Hippocampal formation (tissue), 2 donors: ENCODE measurements around the gene FXR2.
A peak's percentile ranks its signal among the peaks of the same experiment; 100 is the strongest.
"Not testable (repeated sequence)": the region's sequence is repeated elsewhere in the genome, so short reads cannot be mapped to it uniquely, and the experiment has no call there.

Experiments used
- DNase-seq, 2 donors: peaks; one replicate each; lab custom pipeline; 2025; lab: John Stamatoyannopoulos, UW

Gene FXR2

GRCh38 chr17:7629939-7630571, 15.4 kb upstream of the FXR2 start, which contains the start of gene SHBG:
Gene SHBG, plus strand, starts transcription at chr17:7630135. Its CDS starts 38 bp downstream, at chr17:7630173.
- DNase-seq: no peak

GRCh38 chr17:7627250-7628121, 12.8 kb upstream of the FXR2 start, which contains the start of gene SAT2:
Gene SAT2, minus strand, starts transcription at chr17:7627821. Its CDS starts 186 bp downstream, at chr17:7627635.
- peak; percentile 95 to 96 for DNase-seq

GRCh38 chr17:7626956-7627249, 12.2 kb upstream of the FXR2 start:
- peak in 1 of 2 donors; percentile 14 for DNase-seq

GRCh38 chr17:7626307-7626706, 11.6 kb upstream of the FXR2 start:
- DNase-seq: no peak

GRCh38 chr17:7625749-7626148, 11.1 kb upstream of the FXR2 start:
- DNase-seq: not testable (repeated sequence)

- no peak for DNase-seq
Measured at GRCh38 chr17:7623661-7624060, 9.0 kb upstream of the FXR2 start.

GRCh38 chr17:7620835-7621234, 6.1 kb upstream of the FXR2 start:
- DNase-seq: no peak

GRCh38 chr17:7618608-7619007, 3.9 kb upstream of the FXR2 start:
- no peak for DNase-seq

GRCh38 chr17:7615265-7615747, 609 bp upstream of the FXR2 start:
- no peak for DNase-seq

GRCh38 chr17:7613769-7614424, 800 bp downstream of the FXR2 start:
- DNase-seq: no peak

- DNase-seq: no peak
Measured at GRCh38 chr17:7612294-7612640, 2.4 kb downstream of the FXR2 start.

GRCh38 chr17:7611635-7612293, 2.9 kb downstream of the FXR2 start:
- DNase-seq: no peak

- no peak for DNase-seq
Measured at GRCh38 chr17:7610641-7611040, 4.1 kb downstream of the FXR2 start.

GRCh38 chr17:7606280-7606679, 8.4 kb downstream of the FXR2 start:
- DNase-seq: no peak

- not testable (repeated sequence) for DNase-seq
Measured at GRCh38 chr17:7597561-7597960, 17.1 kb downstream of the FXR2 start.

GRCh38 chr17:7593296-7593695, 21.4 kb downstream of the FXR2 start:
- no peak for DNase-seq

GRCh38 chr17:7592422-7593021, 22.2 kb downstream of the FXR2 start:
- no peak for DNase-seq

GRCh38 chr17:7591596-7591995, 23.1 kb downstream of the FXR2 start:
- DNase-seq: no peak

- no peak for DNase-seq
Measured at GRCh38 chr17:7590743-7591142, 24.0 kb downstream of the FXR2 start.

GRCh38 chr17:7589891-7590691, 24.6 kb downstream of the FXR2 start, which contains the start of gene SOX15:
Gene SOX15, minus strand, starts transcription at chr17:7590094. Its CDS starts 418 bp downstream, at chr17:7589676.
- DNase-seq: no peak
